IMR-90 (cell line): Measurements from ENCODE around the gene PDCD10. TPM values are rescaled to one million over a fixed set of nuclear protein-coding genes. Genes with fewer than 3 reads are reported as not detected.

Source experiments
- ATAC-seq: fragments of 200-7000 bp; cut with Tn5 transposase; 2 replicates; pipeline ENCODE4 v1.9.1; 2020; ENCODE audit warnings: low read depth, mild to moderate bottlenecking, moderate library complexity
- BruUV-seq: library from RNA; stranded (reverse); fragments of 400-500 nt; replicated peaks from 2 replicates; lab custom pipeline; 2021; lab: Mats Ljungman, UMichigan
- CTCF ChIA-PET: fragments of 300-600 bp; formaldehyde crosslinking; extraction: SDS; loops from one replicate; lab custom pipeline; 2021; ENCODE audit warnings: antibody characterized with exemption; lab: Yijun Ruan, JAX
- POLR2A ChIA-PET: fragments of 300-600 bp; sonication (Branson Sonifier 250); formaldehyde crosslinking; loops from one replicate; lab custom pipeline; 2022; ENCODE audit warnings: antibody characterized with exemption; ENCODE audit not compliant: unreplicated experiment; lab: Charles Lee
- DNase-seq: peaks from one replicate; pipeline ENCODE4 v3.0.0; 2013
- H2AFZ ChIP-seq: replicated peaks from 2 replicates; pipeline ENCODE3; 2013; ENCODE audit warnings: low read length, mild to moderate bottlenecking; ENCODE audit not compliant: poor library complexity
- H2AK5ac ChIP-seq: 2 replicates; pipeline ENCODE4 v1.6.1; 2013; ENCODE audit warnings: low read depth, low read length, inconsistent platforms
- H2AK9ac ChIP-seq: replicated peaks from 2 replicates; pipeline ENCODE3; 2013; ENCODE audit warnings: mild to moderate bottlenecking, low read depth, low read length, moderate library complexity; ENCODE audit not compliant: poor library complexity
- H2BK120ac ChIP-seq: 2 replicates; pipeline ENCODE4 v1.6.1; 2013; ENCODE audit warnings: low read depth, low read length, inconsistent platforms
- H2BK15ac ChIP-seq: 3 replicates; pipeline ENCODE4 v1.6.1; 2013; ENCODE audit warnings: low read depth, low read length, inconsistent platforms
- H2BK20ac ChIP-seq: 2 replicates; pipeline ENCODE4 v1.6.1; 2013; ENCODE audit warnings: low read depth, mild to moderate bottlenecking, inconsistent platforms, low read length, moderate library complexity
- H2BK5ac ChIP-seq: 2 replicates; pipeline ENCODE4 v1.6.1; 2013; ENCODE audit warnings: mild to moderate bottlenecking, low read depth, low read length, inconsistent platforms; ENCODE audit not compliant: poor library complexity, severe bottlenecking
- H3K14ac ChIP-seq: replicated peaks from 2 replicates; pipeline ENCODE4 v1.6.1; 2013; ENCODE audit warnings: low read depth, low read length, inconsistent platforms
- H3K18ac ChIP-seq: 2 replicates; pipeline ENCODE4 v1.6.1; 2013; ENCODE audit warnings: low read depth, low read length, control low read depth
- H3K23ac ChIP-seq: 2 replicates; pipeline ENCODE4 v1.6.1; 2013; ENCODE audit warnings: low read depth, low read length, inconsistent platforms
- H3K27ac ChIP-seq: 2 replicates; pipeline ENCODE4 v1.5.1; 2013; ENCODE audit warnings: mild to moderate bottlenecking, control low read depth, low read length; ENCODE audit not compliant: insufficient read depth
- H3K27me3 ChIP-seq: 2 replicates; pipeline ENCODE4 v1.6.1; 2013; ENCODE audit warnings: low read length; ENCODE audit not compliant: control insufficient read depth, insufficient read depth
- H3K36me3 ChIP-seq: 2 replicates; pipeline ENCODE4 v1.6.1; 2013; ENCODE audit warnings: low read length, mixed read lengths; ENCODE audit not compliant: control insufficient read depth, insufficient read depth
- H3K4ac ChIP-seq: 2 replicates; pipeline ENCODE4 v1.6.1; 2013; ENCODE audit warnings: low read depth, low read length, inconsistent platforms
- H3K4me1 ChIP-seq: 2 replicates; pipeline ENCODE4 v1.6.1; 2013; ENCODE audit warnings: low read length, mixed read lengths; ENCODE audit not compliant: control insufficient read depth, insufficient read depth
- H3K4me2 ChIP-seq: 2 replicates; pipeline ENCODE4 v1.6.1; 2013; ENCODE audit warnings: low read depth, mild to moderate bottlenecking, control low read depth, low read length, moderate library complexity
- H3K4me3 ChIP-seq: 2 replicates; pipeline ENCODE4 v1.5.1; 2013; ENCODE audit warnings: low read depth, mild to moderate bottlenecking, control low read depth, low read length, moderate library complexity; ENCODE audit not compliant: insufficient read depth
- H3K56ac ChIP-seq: 2 replicates; pipeline ENCODE4 v1.6.1; 2013; ENCODE audit warnings: low read length, inconsistent platforms; ENCODE audit not compliant: insufficient read depth; ENCODE audit errors: extremely low read depth
- H3K79me1 ChIP-seq, 2 experiments: 2 replicates each; pipeline ENCODE4 v1.6.1; 2013; ENCODE audit warnings: low read length in 2 of 2, inconsistent platforms in 1 of 2, low read depth in 1 of 2
- H3K9ac ChIP-seq: 2 replicates; pipeline ENCODE4 v1.6.1; 2013; ENCODE audit warnings: low read depth, low read length, control low read depth
- H3K9me1 ChIP-seq: 2 replicates; pipeline ENCODE4 v1.6.1; 2013; ENCODE audit warnings: low read length, inconsistent platforms; ENCODE audit not compliant: insufficient read depth
- H3K9me3 ChIP-seq: 2 replicates; pipeline ENCODE4 v1.6.1; 2013; ENCODE audit warnings: low read length; ENCODE audit not compliant: control insufficient read depth, insufficient read depth
- H4K20me1 ChIP-seq: 2 replicates; pipeline ENCODE4 v1.6.1; 2013; ENCODE audit warnings: low read length, inconsistent platforms; ENCODE audit not compliant: insufficient read depth
- H4K5ac ChIP-seq: 2 replicates; pipeline ENCODE4 v1.6.1; 2013; ENCODE audit warnings: mild to moderate bottlenecking, low read depth, low read length, control low read depth
- H4K8ac ChIP-seq, 2 experiments: 2 replicates each; pipeline ENCODE4 v1.6.1; 2013; ENCODE audit warnings: low read depth in 2 of 2, low read length in 2 of 2, control low read depth in 1 of 2, inconsistent platforms in 1 of 2
- H4K91ac ChIP-seq: 2 replicates; pipeline ENCODE4 v1.6.1; 2013; ENCODE audit warnings: low read depth, low read length, inconsistent platforms; ENCODE audit not compliant: insufficient read depth
- CEBPB ChIP-seq: IDR thresholded peaks from 2 replicates; pipeline ENCODE4 v1.6.1; 2012; ENCODE audit warnings: low read depth, low read length, improper control_type of control experiment
- CHD1 ChIP-seq: IDR thresholded peaks from 2 replicates; pipeline ENCODE4 v1.6.1; 2012; ENCODE audit warnings: low read depth, low read length, improper control_type of control experiment
- FOS ChIP-seq: fragments of 150-350 bp; IDR thresholded peaks from 2 replicates; pipeline ENCODE4 v1.6.1; 2016; ENCODE audit warnings: low read depth, low read length
- MXI1 ChIP-seq: IDR thresholded peaks from 2 replicates; pipeline ENCODE4 v1.6.1; 2012; ENCODE audit warnings: low read depth, mild to moderate bottlenecking, low read length, moderate library complexity, borderline replicate concordance
- NFE2L2 ChIP-seq: fragments of 150-350 bp; IDR thresholded peaks from 2 replicates; pipeline ENCODE4 v1.6.1; 2016; ENCODE audit warnings: low read depth, mild to moderate bottlenecking, low read length
- POLR2A ChIP-seq: IDR thresholded peaks from 2 replicates; pipeline ENCODE4 v1.6.1; 2012; ENCODE audit warnings: mild to moderate bottlenecking, low read depth, low read length
- RCOR1 ChIP-seq: IDR thresholded peaks from 2 replicates; pipeline ENCODE4 v1.6.1; 2012; ENCODE audit warnings: mild to moderate bottlenecking, low read length, improper control_type of control experiment; ENCODE audit not compliant: insufficient replicate concordance
- RFX5 ChIP-seq: IDR thresholded peaks from 2 replicates; pipeline ENCODE4 v1.8.0; 2012; ENCODE audit warnings: low read depth, mild to moderate bottlenecking, low read length, moderate library complexity
- SMC3 ChIP-seq: fragments of 150-350 bp; IDR thresholded peaks from 2 replicates; pipeline ENCODE4 v1.6.1; 2016; ENCODE audit warnings: low read depth, mild to moderate bottlenecking, antibody characterized with exemption, low read length, moderate library complexity
- WGBS, 2 experiments: methylation state at CpG; one replicate each; pipeline versions ENCODE4 v1.1.5 to v1.1.7; 2013; ENCODE audit warnings: missing lambda C conversion rate in 2 of 2; ENCODE audit not compliant: insufficient read length in 1 of 2; ENCODE audit errors: extremely low coverage in 2 of 2; 5-methylcytosine and 5-hydroxymethylcytosine counted together
- dilution Hi-C: fragments of 300-500 bp; cut with HindIII; formaldehyde crosslinking; loops from one replicate; pipeline ENCODE4 v1.14.3; 2018; ENCODE audit warnings: low sequenced_read_pairs; ENCODE audit not compliant: unreplicated experiment
- in situ Hi-C: fragments of 300-500 bp; cut with MboI; formaldehyde crosslinking; loops from 3 replicates; pipeline ENCODE4 v1.14.3; 2019; ENCODE audit warnings: low sequenced_read_pairs, inconsistent platforms, mixed read lengths
- intact Hi-C: fragments of 100-400 bp; cut with micrococcal nuclease; formaldehyde crosslinking; loops from 2 replicates; pipeline ENCODE4 v1.10.0; 2022
- polyA plus RNA-seq, 3 experiments: library from polyadenylated mRNA; depleted of rRNA; stranded (reverse); fragments of >200 nt; gene quantifications; 2 replicates each; pipeline ENCODE4 v1.2.3, GENCODE V29; 2012; ENCODE audit warnings: low replicate concordance in 1 of 3
- total RNA-seq: library from RNA; depleted of rRNA; stranded (reverse); fragments of >200 nt; gene quantifications from 2 replicates; pipeline ENCODE4 v1.2.3, GENCODE V29; 2012
- TF ChIP-seq, protein P1 (sequence below): fragments of 150-350 bp; IDR thresholded peaks from 2 replicates; pipeline ENCODE4 v1.6.1; 2016; ENCODE audit warnings: low read depth, mild to moderate bottlenecking, low read length, moderate library complexity, borderline replicate concordance
- TF ChIP-seq, protein P2 (sequence below): fragments of 150-350 bp; IDR thresholded peaks from 2 replicates; pipeline ENCODE4 v1.6.1; 2017; ENCODE audit warnings: mild to moderate bottlenecking, antibody characterized with exemption, low read length, low read depth

The PDCD10 gene
- total and polyA plus RNA-seq, 2 of the 4 experiments (the other 2 are of a cell fraction) = 36.7 to 47.3 TPM

DNA sequence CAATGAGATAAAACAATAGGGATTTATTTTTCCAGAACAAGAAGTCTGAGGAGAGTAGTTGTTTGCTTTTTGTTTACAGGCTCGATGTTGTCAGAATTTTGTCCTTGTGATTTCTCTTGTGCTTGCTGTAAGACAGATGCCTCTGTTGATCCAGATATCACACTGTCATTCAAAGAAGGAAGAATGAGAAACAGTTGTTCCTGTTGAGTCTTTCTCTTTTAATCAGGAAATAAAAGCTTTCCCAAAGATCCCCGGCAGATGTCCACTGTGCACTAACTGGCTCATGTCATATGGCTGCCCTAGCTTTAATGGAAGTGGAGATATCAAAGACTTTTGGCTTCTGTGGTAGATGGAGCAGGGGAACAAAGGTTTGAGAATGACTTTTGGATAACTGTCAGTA is 7.6 kb upstream of the PDCD10 start:
- H3K36me3 ChIP-seq = no peaks in the 10 kb centered on the region
- BruUV-seq = no TSS peak
- dilution Hi-C loops = no loop called here
- no peaks in the 10 kb centered on the region for H3K27me3 ChIP-seq
- H2BK15ac ChIP-seq = no peak overlapping the region
- POLR2A ChIA-PET = no interaction called here
- H3K9me3 ChIP-seq = no peaks in the 10 kb centered on the region
- no peaks in the 10 kb centered on the region for H3K9me1 ChIP-seq
- WGBS, 2 experiments = no CpG with 5 or more reads among the region's 2 CpGs
- H3K4me1 ChIP-seq = no peaks in the 10 kb centered on the region
- no peak overlapping the region for H3K14ac ChIP-seq
- no peak overlapping the region for H2AK5ac ChIP-seq
- no peak overlapping the region for H2BK5ac ChIP-seq
- no peak overlapping the region for H2AFZ ChIP-seq
- no peak overlapping the region for H4K5ac ChIP-seq
- no peak overlapping the region for H2BK20ac ChIP-seq
- intact Hi-C loops = no loop called here
- no peaks in the 10 kb centered on the region for H3K79me1 ChIP-seq
- no peak overlapping the region for H4K8ac ChIP-seq
- in situ Hi-C loops = no loop called here
- H3K23ac ChIP-seq = no peak overlapping the region
- H3K56ac ChIP-seq = no peak overlapping the region
- no peak overlapping the region for H4K91ac ChIP-seq
- no peak overlapping the region for H3K4me3 ChIP-seq
- H3K4ac ChIP-seq = no peak overlapping the region
- H3K4me2 ChIP-seq = no peak overlapping the region
- CTCF ChIA-PET = no interaction called here
- ATAC-seq (no peak), DNase-seq (no peak)
- no peak overlapping the region for H3K9ac ChIP-seq
- no peak overlapping the region for H2AK9ac ChIP-seq
- no peak overlapping the region for H2BK120ac ChIP-seq
- H3K18ac ChIP-seq = no peak overlapping the region
- H4K20me1 ChIP-seq = no peaks in the 10 kb centered on the region
- TF ChIP-seq CEBPB (no peak), CHD1 (no peak), RCOR1 (no peak), FOS (no peak), POLR2A (no peak), RFX5 (no peak), MXI1 (no peak), NFE2L2 (no peak), SMC3 (no peak)
- TF ChIP-seq, protein P1, sequence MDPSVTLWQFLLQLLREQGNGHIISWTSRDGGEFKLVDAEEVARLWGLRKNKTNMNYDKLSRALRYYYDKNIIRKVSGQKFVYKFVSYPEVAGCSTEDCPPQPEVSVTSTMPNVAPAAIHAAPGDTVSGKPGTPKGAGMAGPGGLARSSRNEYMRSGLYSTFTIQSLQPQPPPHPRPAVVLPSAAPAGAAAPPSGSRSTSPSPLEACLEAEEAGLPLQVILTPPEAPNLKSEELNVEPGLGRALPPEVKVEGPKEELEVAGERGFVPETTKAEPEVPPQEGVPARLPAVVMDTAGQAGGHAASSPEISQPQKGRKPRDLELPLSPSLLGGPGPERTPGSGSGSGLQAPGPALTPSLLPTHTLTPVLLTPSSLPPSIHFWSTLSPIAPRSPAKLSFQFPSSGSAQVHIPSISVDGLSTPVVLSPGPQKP = no peak
- TF ChIP-seq, protein P2, sequence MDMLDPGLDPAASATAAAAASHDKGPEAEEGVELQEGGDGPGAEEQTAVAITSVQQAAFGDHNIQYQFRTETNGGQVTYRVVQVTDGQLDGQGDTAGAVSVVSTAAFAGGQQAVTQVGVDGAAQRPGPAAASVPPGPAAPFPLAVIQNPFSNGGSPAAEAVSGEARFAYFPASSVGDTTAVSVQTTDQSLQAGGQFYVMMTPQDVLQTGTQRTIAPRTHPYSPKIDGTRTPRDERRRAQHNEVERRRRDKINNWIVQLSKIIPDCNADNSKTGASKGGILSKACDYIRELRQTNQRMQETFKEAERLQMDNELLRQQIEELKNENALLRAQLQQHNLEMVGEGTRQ = no peak
- H3K27ac ChIP-seq = no peak overlapping the region
